SJCRH30 (cell line): Measurements from ENCODE around the gene FES. TPM values are rescaled to one million over a fixed set of nuclear protein-coding genes. Genes with fewer than 3 reads are reported as not detected.

Experiments
- DNase-seq, 2 experiments: peaks; one replicate each; pipeline ENCODE4 v3.0.0-alpha.2; 2015 to 2020
- H3K27ac ChIP-seq: fragments of 250-450 bp; sonication (Bioruptor Pico); 2 replicates; pipeline ENCODE4 v1.5.1; 2020; ENCODE audit warnings: mild to moderate bottlenecking, moderate library complexity
- H3K27me3 ChIP-seq: fragments of 250-450 bp; sonication (Bioruptor Pico); 2 replicates; pipeline ENCODE4 v1.5.1; 2020; ENCODE audit warnings: mild to moderate bottlenecking, moderate library complexity
- H3K36me3 ChIP-seq: fragments of 250-450 bp; sonication (Bioruptor Pico); 2 replicates; pipeline ENCODE4 v1.5.1; 2020; ENCODE audit warnings: mild to moderate bottlenecking, moderate library complexity
- H3K4me1 ChIP-seq: fragments of 250-450 bp; sonication (Bioruptor Pico); 2 replicates; pipeline ENCODE4 v1.5.1; 2020; ENCODE audit warnings: mild to moderate bottlenecking, moderate library complexity
- H3K4me3 ChIP-seq: fragments of 250-450 bp; sonication (Bioruptor Pico); 2 replicates; pipeline ENCODE4 v1.5.1; 2020; ENCODE audit warnings: mild to moderate bottlenecking, moderate library complexity
- H3K9me3 ChIP-seq: fragments of 250-450 bp; sonication (Bioruptor Pico); replicated peaks from 2 replicates; pipeline ENCODE4 v1.5.1; 2020; ENCODE audit warnings: mild to moderate bottlenecking, moderate library complexity
- total RNA-seq: library from RNA; depleted of rRNA; stranded (reverse); fragments of >200 nt; shearing (Covaris generic); gene quantifications from 2 replicates; pipeline ENCODE4 v1.2.3, GENCODE V29; 2014; rRNA removed

FES gene
- total RNA-seq, 1 experiment from 2014 or later: 1.1 TPM

DNA sequence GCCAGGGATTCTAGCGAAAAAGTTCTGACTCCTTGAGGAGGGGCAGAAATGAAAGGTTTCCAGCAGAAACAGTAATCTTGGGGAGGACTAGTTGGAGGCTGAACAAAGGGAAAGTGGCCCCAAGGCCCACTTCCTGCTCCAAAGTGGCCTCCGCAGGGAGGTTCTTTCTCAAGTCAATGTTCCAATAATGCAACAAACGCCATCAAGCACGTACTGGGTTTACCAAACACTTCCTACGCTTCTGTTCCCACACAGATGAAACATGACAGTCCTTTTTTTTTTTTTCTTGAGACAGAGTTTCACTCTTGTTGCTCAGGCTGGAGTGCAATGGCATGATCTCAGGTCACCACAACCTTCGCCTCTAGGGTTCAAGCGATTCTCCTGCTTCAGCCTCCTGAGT, 60.8 kb downstream of the FES start:
- Histone ChIP-seq H3K27ac (no peak overlapping the region), H3K9me3 (no peaks in the 10 kb centered on the region), H3K27me3 (no peaks in the 10 kb centered on the region), H3K4me1 (no peaks in the 10 kb centered on the region), H3K36me3 (peaks cover 65% of the 10 kb centered on the region), H3K4me3 (no peak overlapping the region)
- DNase-seq: no peak

Other genes with a start within 250 kb of the FES start
- 54.2 and 65.9 TPM in 2 replicates for gene BLM, start 167.2 kb upstream of the FES start, total RNA-seq
- gene FURIN, start 15.9 kb upstream of the FES start, total RNA-seq: 12.0 and 12.6 TPM in 2 replicates
- 11.0 and 12.6 TPM in 2 replicates for gene MAN2A2, start 18.8 kb downstream of the FES start, total RNA-seq
- 4.6 and 4.7 TPM in 2 replicates for gene HDDC3, start 48.0 kb downstream of the FES start, total RNA-seq
- gene UNC45A, start 50.8 kb downstream of the FES start, total RNA-seq: 40.7 and 42.4 TPM in 2 replicates
- gene RCCD1, start 70.4 kb downstream of the FES start, total RNA-seq: 6.8 and 8.6 TPM in 2 replicates
- gene PRC1, start 110.0 kb downstream of the FES start, total RNA-seq: 250 and 275 TPM in 2 replicates
- gene VPS33B, start 138.1 kb downstream of the FES start, total RNA-seq: 7.5 and 8.6 TPM in 2 replicates
- gene SV2B, start 215.8 kb downstream of the FES start, total RNA-seq: not detected in 2 replicates